NCI-H345 (cell line): Measurements from ENCODE around the gene UBR4.

Experiments used
- DNase-seq: peaks from one replicate; lab custom pipeline; 2025; lab: John Stamatoyannopoulos, UW

UBR4 gene

GRCh38 chr1:19091196-19091953 is 118.7 kb downstream of the UBR4 start:
- DNase-seq = no peak

- no peak for DNase-seq
Observed at GRCh38 chr1:19089524-19089923, 120.5 kb downstream of the UBR4 start.

- no peak for DNase-seq
Observed at GRCh38 chr1:19088717-19089442, 121.2 kb downstream of the UBR4 start.

GRCh38 chr1:19087737-19088594 is 122.1 kb downstream of the UBR4 start:
- DNase-seq = no peak

GRCh38 chr1:19087017-19087736 is 122.9 kb downstream of the UBR4 start:
- no peak for DNase-seq

- no peak for DNase-seq
Observed at GRCh38 chr1:19086176-19086875, 123.7 kb downstream of the UBR4 start.

GRCh38 chr1:19084206-19084738 is 125.8 kb downstream of the UBR4 start:
- DNase-seq = no peak

- no peak for DNase-seq
Observed at GRCh38 chr1:19083081-19083480, 127.0 kb downstream of the UBR4 start.

- no peak for DNase-seq
Observed at GRCh38 chr1:19081218-19081893, 128.7 kb downstream of the UBR4 start.

- no peak for DNase-seq
Observed at GRCh38 chr1:19080721-19081120, 129.3 kb downstream of the UBR4 start.

- DNase-seq = no peak
Observed at GRCh38 chr1:19079541-19080472, 130.3 kb downstream of the UBR4 start.

GRCh38 chr1:19078536-19078935 is 131.5 kb downstream of the UBR4 start:
- no peak for DNase-seq

GRCh38 chr1:19076841-19077616 is 133.0 kb downstream of the UBR4 start:
- no peak for DNase-seq

- DNase-seq = no peak
Observed at GRCh38 chr1:19074902-19075721, 135.0 kb downstream of the UBR4 start.

GRCh38 chr1:19074361-19074901 is 135.6 kb downstream of the UBR4 start:
- no peak for DNase-seq

GRCh38 chr1:19073311-19074186 is 136.5 kb downstream of the UBR4 start:
- peak; percentile 26 for DNase-seq
